HepG2 (cell line): ENCODE data around the gene NCOA6. TPM values are rescaled to one million over a fixed set of nuclear protein-coding genes. Genes with fewer than 3 reads are reported as not detected.

Source experiments
- FOXP1 ChIP-seq, 2 experiments: fragments of 450-650 bp in 1 of 2; IDR thresholded peaks; 2 replicates each; pipeline ENCODE4 v1.6.1; 2017 to 2018; ENCODE audit warnings: antibody characterized with exemption in 1 of 2
- GATA4 ChIP-seq: sonication (generic); IDR thresholded peaks from 2 replicates; pipeline ENCODE4 v1.6.1; 2016; ENCODE audit warnings: antibody characterized with exemption, low read depth, borderline replicate concordance
- IRF2 ChIP-seq: IDR thresholded peaks from 2 replicates; pipeline ENCODE4 v1.6.1; 2018; ENCODE audit warnings: missing genetic modification reagents, missing compliant biosample characterization
- JARID2 ChIP-seq: sonication (generic); formaldehyde crosslinking; IDR thresholded peaks from 2 replicates; pipeline ENCODE4 v1.8.1; 2023; ENCODE audit warnings: missing genetic modification reagents, inconsistent platforms; ENCODE audit not compliant: insufficient replicate concordance
- KDM6A ChIP-seq: IDR thresholded peaks from 2 replicates; pipeline ENCODE4 v1.6.1; 2016; ENCODE audit warnings: low read depth
- MAFG ChIP-seq: sonication (generic); formaldehyde crosslinking; IDR thresholded peaks from 2 replicates; pipeline ENCODE4 v1.5.1; 2020; ENCODE audit warnings: mild to moderate bottlenecking, missing genetic modification reagents
- PTBP1 ChIP-seq: fragments of 200-400 bp; formaldehyde crosslinking; IDR thresholded peaks from 2 replicates; pipeline ENCODE4 v1.6.1; 2018; ENCODE audit warnings: low read length, low read depth; ENCODE audit not compliant: poor library complexity, severe bottlenecking
- TEAD2 ChIP-seq: sonication (generic); formaldehyde crosslinking; IDR thresholded peaks from 2 replicates; pipeline ENCODE4 v1.9.0; 2021; ENCODE audit warnings: missing genetic modification reagents
- ZBTB3 ChIP-seq: sonication (generic); formaldehyde crosslinking; IDR thresholded peaks from 2 replicates; pipeline ENCODE4 v1.4.0; 2020; ENCODE audit warnings: low read depth, mild to moderate bottlenecking, moderate library complexity, missing genetic modification reagents, borderline replicate concordance
- ZNF124 ChIP-seq: sonication (generic); formaldehyde crosslinking; IDR thresholded peaks from 2 replicates; pipeline ENCODE4 v1.4.0; 2020; ENCODE audit warnings: missing genetic modification reagents
- ZNF777 ChIP-seq: sonication (generic); formaldehyde crosslinking; IDR thresholded peaks from 2 replicates; pipeline ENCODE4 v1.4.0; 2020; ENCODE audit warnings: missing genetic modification reagents
- polyA plus RNA-seq, 8 experiments: library from polyadenylated mRNA; depleted of rRNA in 3 of 8; stranded (reverse) in 7 of 8; unstranded in 1 of 8; fragments of >200 nt; fragmentation: Illumina TruSeq in 4 of 8; extraction: Trizol in 4 of 8; gene quantifications; 2 replicates each; pipeline versions ENCODE4 v1.2.1 to v1.2.3, GENCODE V29; 2011 to 2016; ENCODE audit warnings: low read depth in 4 of 8, missing spikeins in 1 of 8, mixed read lengths in 1 of 8; ENCODE audit not compliant: insufficient read depth in 1 of 8
- total RNA-seq, 5 experiments: library from RNA; depleted of rRNA; stranded (reverse); fragments of >200 nt; fragmentation: Illumina TruSeq; extraction: Trizol; gene quantifications; 2 replicates each; pipeline ENCODE4 v1.2.3, GENCODE V29; 2016; ENCODE audit warnings: low read depth in 1 of 5
- TF ChIP-seq, protein P1 (sequence below): sonication (generic); formaldehyde crosslinking; IDR thresholded peaks from 2 replicates; pipeline ENCODE4 v1.9.0; 2021; ENCODE audit warnings: missing genetic modification reagents, mild to moderate bottlenecking, borderline replicate concordance
- TF ChIP-seq, protein P2 (sequence below): sonication (generic); formaldehyde crosslinking; IDR thresholded peaks from 2 replicates; pipeline ENCODE4 v1.4.0; 2020; ENCODE audit warnings: mild to moderate bottlenecking, low read depth, missing genetic modification reagents
- TF ChIP-seq, protein P3 (sequence below): sonication (generic); formaldehyde crosslinking; IDR thresholded peaks from 2 replicates; pipeline ENCODE4 v1.5.1; 2020; ENCODE audit warnings: missing genetic modification reagents, mild to moderate bottlenecking, borderline replicate concordance
- TF ChIP-seq, protein P4 (sequence below): sonication (generic); formaldehyde crosslinking; IDR thresholded peaks from 2 replicates; pipeline ENCODE4 v1.5.1; 2020; ENCODE audit warnings: missing genetic modification reagents, mild to moderate bottlenecking, borderline replicate concordance
- TF ChIP-seq, protein P5 (sequence below): sonication (generic); formaldehyde crosslinking; IDR thresholded peaks from 2 replicates; pipeline ENCODE4 v1.9.0; 2022; ENCODE audit warnings: low read depth, missing genetic modification reagents
- TF ChIP-seq, protein P6 (sequence below): sonication (generic); formaldehyde crosslinking; IDR thresholded peaks from 2 replicates; pipeline ENCODE4 v1.4.0; 2020; ENCODE audit warnings: mild to moderate bottlenecking, missing genetic modification reagents

NCOA6 gene
- total and polyA plus RNA-seq, 2 of the 13 experiments (the other 11 are each of a cell fraction or from before 2014, with no cell fraction given): 11.2 to 29.3 TPM

DNA sequence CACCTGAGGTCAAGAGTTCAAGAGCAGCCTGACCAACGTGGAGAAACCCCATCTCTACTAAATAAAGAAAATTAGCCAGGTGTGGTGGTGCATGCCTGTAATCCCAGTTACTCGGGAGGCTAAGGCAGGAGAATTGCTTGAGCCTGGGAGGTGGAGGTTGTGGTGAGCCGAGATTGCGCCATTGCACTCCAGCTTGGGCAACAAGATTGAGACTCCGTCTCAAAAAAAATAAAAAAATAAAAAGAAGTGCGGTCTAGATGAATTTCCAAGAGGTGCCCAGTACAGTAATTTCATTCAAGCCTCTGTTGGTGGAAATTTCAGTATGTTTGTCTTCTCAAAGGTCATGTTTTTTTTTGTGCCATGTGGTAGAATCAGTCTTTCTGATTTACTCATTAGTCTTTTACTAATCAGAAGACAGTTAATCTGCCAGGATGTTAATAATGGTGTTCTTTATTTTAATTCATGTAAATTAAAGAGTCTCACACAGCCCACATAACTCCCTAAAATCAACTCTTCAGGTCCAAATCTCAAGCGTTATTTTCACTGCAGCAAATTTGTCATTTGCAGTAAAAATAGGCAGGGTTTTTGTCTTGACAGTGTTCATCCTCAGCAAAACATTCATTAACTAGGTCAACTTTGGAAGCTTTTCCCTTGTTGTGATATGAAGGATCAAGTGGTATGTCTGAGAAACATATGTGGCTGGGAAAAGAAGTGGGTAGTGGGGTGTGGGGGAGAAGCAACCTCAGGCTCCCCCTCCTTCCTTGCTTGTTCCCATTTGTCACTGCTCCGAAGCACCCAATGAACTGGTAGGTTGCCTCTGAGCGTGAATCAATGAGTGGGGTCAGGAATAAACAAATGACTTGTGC is 108.0 kb downstream of the NCOA6 start (continued):
- TF ChIP-seq, protein P1, sequence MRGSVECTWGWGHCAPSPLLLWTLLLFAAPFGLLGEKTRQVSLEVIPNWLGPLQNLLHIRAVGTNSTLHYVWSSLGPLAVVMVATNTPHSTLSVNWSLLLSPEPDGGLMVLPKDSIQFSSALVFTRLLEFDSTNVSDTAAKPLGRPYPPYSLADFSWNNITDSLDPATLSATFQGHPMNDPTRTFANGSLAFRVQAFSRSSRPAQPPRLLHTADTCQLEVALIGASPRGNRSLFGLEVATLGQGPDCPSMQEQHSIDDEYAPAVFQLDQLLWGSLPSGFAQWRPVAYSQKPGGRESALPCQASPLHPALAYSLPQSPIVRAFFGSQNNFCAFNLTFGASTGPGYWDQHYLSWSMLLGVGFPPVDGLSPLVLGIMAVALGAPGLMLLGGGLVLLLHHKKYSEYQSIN (CRISPR knock-in tag): no peak
- TF ChIP-seq IRF2 (no peak; the same call in 1 of the 2 replicates), GATA4 (no peak), MAFG (CRISPR knock-in tag) (no peak), FOXP1 (IDR thresholded peaks at IDR 0.05) (0 out of 2 replicates have a peak, but pooled peaks have one; percentile 7), FOXP1 (CRISPR knock-in tag; IDR thresholded peaks at IDR 0.05) (peak; percentile 19; the same call in 1 of the 2 replicates), ZNF777 (CRISPR knock-in tag) (no peak), ZNF124 (no peak), TEAD2 (CRISPR knock-in tag) (no peak), PTBP1 (no peak), JARID2 (no peak), KDM6A (CRISPR knock-in tag) (no peak; the same call in 1 of the 2 replicates), ZBTB3 (CRISPR knock-in tag) (no peak)
- TF ChIP-seq, protein P2, sequence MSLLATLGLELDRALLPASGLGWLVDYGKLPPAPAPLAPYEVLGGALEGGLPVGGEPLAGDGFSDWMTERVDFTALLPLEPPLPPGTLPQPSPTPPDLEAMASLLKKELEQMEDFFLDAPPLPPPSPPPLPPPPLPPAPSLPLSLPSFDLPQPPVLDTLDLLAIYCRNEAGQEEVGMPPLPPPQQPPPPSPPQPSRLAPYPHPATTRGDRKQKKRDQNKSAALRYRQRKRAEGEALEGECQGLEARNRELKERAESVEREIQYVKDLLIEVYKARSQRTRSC (CRISPR knock-in tag): no peak
- TF ChIP-seq, protein P3, sequence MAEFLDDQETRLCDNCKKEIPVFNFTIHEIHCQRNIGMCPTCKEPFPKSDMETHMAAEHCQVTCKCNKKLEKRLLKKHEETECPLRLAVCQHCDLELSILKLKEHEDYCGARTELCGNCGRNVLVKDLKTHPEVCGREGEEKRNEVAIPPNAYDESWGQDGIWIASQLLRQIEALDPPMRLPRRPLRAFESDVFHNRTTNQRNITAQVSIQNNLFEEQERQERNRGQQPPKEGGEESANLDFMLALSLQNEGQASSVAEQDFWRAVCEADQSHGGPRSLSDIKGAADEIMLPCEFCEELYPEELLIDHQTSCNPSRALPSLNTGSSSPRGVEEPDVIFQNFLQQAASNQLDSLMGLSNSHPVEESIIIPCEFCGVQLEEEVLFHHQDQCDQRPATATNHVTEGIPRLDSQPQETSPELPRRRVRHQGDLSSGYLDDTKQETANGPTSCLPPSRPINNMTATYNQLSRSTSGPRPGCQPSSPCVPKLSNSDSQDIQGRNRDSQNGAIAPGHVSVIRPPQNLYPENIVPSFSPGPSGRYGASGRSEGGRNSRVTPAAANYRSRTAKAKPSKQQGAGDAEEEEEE (CRISPR knock-in tag): no peak
- TF ChIP-seq, protein P4, sequence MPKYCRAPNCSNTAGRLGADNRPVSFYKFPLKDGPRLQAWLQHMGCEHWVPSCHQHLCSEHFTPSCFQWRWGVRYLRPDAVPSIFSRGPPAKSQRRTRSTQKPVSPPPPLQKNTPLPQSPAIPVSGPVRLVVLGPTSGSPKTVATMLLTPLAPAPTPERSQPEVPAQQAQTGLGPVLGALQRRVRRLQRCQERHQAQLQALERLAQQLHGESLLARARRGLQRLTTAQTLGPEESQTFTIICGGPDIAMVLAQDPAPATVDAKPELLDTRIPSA (CRISPR knock-in tag): no peak
- TF ChIP-seq, protein P5, sequence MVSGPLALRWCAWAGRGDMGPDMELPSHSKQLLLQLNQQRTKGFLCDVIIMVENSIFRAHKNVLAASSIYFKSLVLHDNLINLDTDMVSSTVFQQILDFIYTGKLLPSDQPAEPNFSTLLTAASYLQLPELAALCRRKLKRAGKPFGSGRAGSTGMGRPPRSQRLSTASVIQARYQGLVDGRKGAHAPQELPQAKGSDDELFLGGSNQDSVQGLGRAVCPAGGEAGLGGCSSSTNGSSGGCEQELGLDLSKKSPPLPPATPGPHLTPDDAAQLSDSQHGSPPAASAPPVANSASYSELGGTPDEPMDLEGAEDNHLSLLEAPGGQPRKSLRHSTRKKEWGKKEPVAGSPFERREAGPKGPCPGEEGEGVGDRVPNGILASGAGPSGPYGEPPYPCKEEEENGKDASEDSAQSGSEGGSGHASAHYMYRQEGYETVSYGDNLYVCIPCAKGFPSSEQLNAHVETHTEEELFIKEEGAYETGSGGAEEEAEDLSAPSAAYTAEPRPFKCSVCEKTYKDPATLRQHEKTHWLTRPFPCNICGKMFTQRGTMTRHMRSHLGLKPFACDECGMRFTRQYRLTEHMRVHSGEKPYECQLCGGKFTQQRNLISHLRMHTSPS: no peak
- TF ChIP-seq, protein P6, sequence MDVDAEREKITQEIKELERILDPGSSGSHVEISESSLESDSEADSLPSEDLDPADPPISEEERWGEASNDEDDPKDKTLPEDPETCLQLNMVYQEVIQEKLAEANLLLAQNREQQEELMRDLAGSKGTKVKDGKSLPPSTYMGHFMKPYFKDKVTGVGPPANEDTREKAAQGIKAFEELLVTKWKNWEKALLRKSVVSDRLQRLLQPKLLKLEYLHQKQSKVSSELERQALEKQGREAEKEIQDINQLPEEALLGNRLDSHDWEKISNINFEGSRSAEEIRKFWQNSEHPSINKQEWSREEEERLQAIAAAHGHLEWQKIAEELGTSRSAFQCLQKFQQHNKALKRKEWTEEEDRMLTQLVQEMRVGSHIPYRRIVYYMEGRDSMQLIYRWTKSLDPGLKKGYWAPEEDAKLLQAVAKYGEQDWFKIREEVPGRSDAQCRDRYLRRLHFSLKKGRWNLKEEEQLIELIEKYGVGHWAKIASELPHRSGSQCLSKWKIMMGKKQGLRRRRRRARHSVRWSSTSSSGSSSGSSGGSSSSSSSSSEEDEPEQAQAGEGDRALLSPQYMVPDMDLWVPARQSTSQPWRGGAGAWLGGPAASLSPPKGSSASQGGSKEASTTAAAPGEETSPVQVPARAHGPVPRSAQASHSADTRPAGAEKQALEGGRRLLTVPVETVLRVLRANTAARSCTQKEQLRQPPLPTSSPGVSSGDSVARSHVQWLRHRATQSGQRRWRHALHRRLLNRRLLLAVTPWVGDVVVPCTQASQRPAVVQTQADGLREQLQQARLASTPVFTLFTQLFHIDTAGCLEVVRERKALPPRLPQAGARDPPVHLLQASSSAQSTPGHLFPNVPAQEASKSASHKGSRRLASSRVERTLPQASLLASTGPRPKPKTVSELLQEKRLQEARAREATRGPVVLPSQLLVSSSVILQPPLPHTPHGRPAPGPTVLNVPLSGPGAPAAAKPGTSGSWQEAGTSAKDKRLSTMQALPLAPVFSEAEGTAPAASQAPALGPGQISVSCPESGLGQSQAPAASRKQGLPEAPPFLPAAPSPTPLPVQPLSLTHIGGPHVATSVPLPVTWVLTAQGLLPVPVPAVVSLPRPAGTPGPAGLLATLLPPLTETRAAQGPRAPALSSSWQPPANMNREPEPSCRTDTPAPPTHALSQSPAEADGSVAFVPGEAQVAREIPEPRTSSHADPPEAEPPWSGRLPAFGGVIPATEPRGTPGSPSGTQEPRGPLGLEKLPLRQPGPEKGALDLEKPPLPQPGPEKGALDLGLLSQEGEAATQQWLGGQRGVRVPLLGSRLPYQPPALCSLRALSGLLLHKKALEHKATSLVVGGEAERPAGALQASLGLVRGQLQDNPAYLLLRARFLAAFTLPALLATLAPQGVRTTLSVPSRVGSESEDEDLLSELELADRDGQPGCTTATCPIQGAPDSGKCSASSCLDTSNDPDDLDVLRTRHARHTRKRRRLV (CRISPR knock-in tag): no peak
